Stomach (tissue), 4 donors: ENCODE measurements around the gene ZNF776.

ENCODE experiments used
- POLR2A ChIP-seq, 4 donors: fragments of 450-650 bp; IDR thresholded peaks; one replicate each; pipeline ENCODE4 v1.6.1; 2016; ENCODE audit warnings: antibody characterized with exemption in 4 of 4, control low read depth in 2 of 4, mild to moderate bottlenecking in 1 of 4, moderate library complexity in 1 of 4
- TF ChIP-seq, protein P1 (sequence below), 7 experiments: fragments of 450-650 bp in 4 of 7; fragments of 200-600 bp in 3 of 7; sonication (generic) in 3 of 7; IDR thresholded peaks; one replicate each; pipeline ENCODE4 v1.5.1; 2016 to 2019; ENCODE audit warnings: antibody characterized with exemption in 7 of 7, control low read depth in 2 of 7, mild to moderate bottlenecking in 1 of 7

DNA sequence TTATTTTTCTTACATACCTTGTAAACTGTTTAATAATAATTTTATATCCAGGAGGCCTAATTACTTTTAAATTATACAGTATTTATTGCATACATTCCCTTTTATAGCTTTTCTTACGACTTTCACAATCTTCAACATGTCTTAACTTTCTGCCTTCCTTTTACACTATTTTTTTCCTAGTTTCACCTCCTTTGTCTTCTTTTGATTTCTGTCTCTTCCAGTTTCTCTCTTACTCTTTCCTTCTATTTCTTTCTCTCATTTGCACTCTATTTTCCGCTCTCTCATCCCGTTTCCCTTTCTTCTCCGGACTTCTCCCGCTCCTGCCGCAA lies 56.6 kb downstream of the ZNF776 start:
- TF ChIP-seq POLR2A (IDR thresholded peaks at IDR 0.05) = no peak
- TF ChIP-seq, protein P1, sequence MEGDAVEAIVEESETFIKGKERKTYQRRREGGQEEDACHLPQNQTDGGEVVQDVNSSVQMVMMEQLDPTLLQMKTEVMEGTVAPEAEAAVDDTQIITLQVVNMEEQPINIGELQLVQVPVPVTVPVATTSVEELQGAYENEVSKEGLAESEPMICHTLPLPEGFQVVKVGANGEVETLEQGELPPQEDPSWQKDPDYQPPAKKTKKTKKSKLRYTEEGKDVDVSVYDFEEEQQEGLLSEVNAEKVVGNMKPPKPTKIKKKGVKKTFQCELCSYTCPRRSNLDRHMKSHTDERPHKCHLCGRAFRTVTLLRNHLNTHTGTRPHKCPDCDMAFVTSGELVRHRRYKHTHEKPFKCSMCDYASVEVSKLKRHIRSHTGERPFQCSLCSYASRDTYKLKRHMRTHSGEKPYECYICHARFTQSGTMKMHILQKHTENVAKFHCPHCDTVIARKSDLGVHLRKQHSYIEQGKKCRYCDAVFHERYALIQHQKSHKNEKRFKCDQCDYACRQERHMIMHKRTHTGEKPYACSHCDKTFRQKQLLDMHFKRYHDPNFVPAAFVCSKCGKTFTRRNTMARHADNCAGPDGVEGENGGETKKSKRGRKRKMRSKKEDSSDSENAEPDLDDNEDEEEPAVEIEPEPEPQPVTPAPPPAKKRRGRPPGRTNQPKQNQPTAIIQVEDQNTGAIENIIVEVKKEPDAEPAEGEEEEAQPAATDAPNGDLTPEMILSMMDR (IDR thresholded peaks at IDR 0.05) = no peak
